Lung microvascular endothelial cell (primary cell): Measurements from ENCODE around the gene B4GALT2. TPM values are rescaled to one million over a fixed set of nuclear protein-coding genes. Genes with fewer than 3 reads are reported as not detected.

Experiments
- total RNA-seq: library from RNA; depleted of rRNA; stranded (reverse); fragments of >200 nt; gene quantifications from 2 replicates; pipeline ENCODE4 v1.2.1, GENCODE V29; 2014

Gene B4GALT2
- total RNA-seq, 1 donor from 2014 or later = 41.9 TPM

Other genes with a start within 250 kb of the B4GALT2 start
- gene ARTN, start 45.4 kb upstream of the B4GALT2 start, total RNA-seq = not detected in 2 replicates
- gene IPO13, start 32.3 kb upstream of the B4GALT2 start, total RNA-seq = 5.4 and 8.5 TPM in 2 replicates
- 13.1 and 19.0 TPM in 2 replicates for gene DPH2, start 9.2 kb upstream of the B4GALT2 start, total RNA-seq
- 110 and 164 TPM in 2 replicates for gene ATP6V0B, start 4.2 kb upstream of the B4GALT2 start, total RNA-seq
- 0.65 and 0.79 TPM in 2 replicates for gene CCDC24, start 12.4 kb downstream of the B4GALT2 start, total RNA-seq
- gene SLC6A9, start 52.3 kb downstream of the B4GALT2 start, total RNA-seq = under 0.01 and 0.40 TPM in 2 replicates
- gene KLF17, start 139.6 kb downstream of the B4GALT2 start, total RNA-seq = not detected in 2 replicates
- gene KLF18, start 162.4 kb downstream of the B4GALT2 start, total RNA-seq = not detected in 2 replicates
- 13.3 and 16.6 TPM in 2 replicates for gene DMAP1, start 234.3 kb downstream of the B4GALT2 start, total RNA-seq